ENCODE data around the gene ETHE1.
A peak's percentile ranks its signal among the peaks of the same experiment; 100 is the strongest.

Gene ETHE1

GRCh38 chr19:43562698-43563241 lies 35.8 kb upstream of the ETHE1 start:
- Histone ChIP-seq H3K9ac (ENCODE audit: low read depth, low read length) (peak overlapping the region; percentile 58), H3K4me1 (ENCODE audit: control insufficient read depth, insufficient read depth, low read length) (peaks cover 29% of the 10 kb centered on the region), H3K36me3 (ENCODE audit: insufficient read depth, low read length) (peaks cover 7% of the 10 kb centered on the region), H3K4me3 (ENCODE audit: low read length) (peak overlapping the region; percentile 38), H3K27me3 (ENCODE audit: control insufficient read depth, insufficient read depth, low read length) (no peaks in the 10 kb centered on the region), H3K4me2 (ENCODE audit: low read length) (peak overlapping the region; percentile 51), H3K9me3 (replicated peaks; ENCODE audit: low read length) (no peaks in the 10 kb centered on the region)

GRCh38 chr19:43562226-43562697 lies 35.3 kb upstream of the ETHE1 start:
- no peak overlapping the region for H3K4me3 ChIP-seq (ENCODE audit: low read length)
- peaks cover 29% of the 10 kb centered on the region for H3K4me1 ChIP-seq (ENCODE audit: control insufficient read depth, insufficient read depth, low read length)
- H3K27me3 ChIP-seq (ENCODE audit: control insufficient read depth, insufficient read depth, low read length): no peaks in the 10 kb centered on the region
- no peak overlapping the region for H3K4me2 ChIP-seq (ENCODE audit: low read length)
- H3K36me3 ChIP-seq (ENCODE audit: insufficient read depth, low read length): peaks cover 7% of the 10 kb centered on the region
- H3K9me3 ChIP-seq (replicated peaks; ENCODE audit: low read length): no peaks in the 10 kb centered on the region
- no peak overlapping the region for H3K9ac ChIP-seq (ENCODE audit: low read depth, low read length)

- no peak overlapping the region for H3K4me3 ChIP-seq (ENCODE audit: low read length)
- no peak overlapping the region for H3K4me2 ChIP-seq (ENCODE audit: low read length)
- H3K9ac ChIP-seq (ENCODE audit: low read depth, low read length): no peak overlapping the region
- H3K9me3 ChIP-seq (replicated peaks; ENCODE audit: low read length): no peaks in the 10 kb centered on the region
- H3K4me1 ChIP-seq (ENCODE audit: control insufficient read depth, insufficient read depth, low read length): peaks cover 29% of the 10 kb centered on the region
- H3K36me3 ChIP-seq (ENCODE audit: insufficient read depth, low read length): peaks cover 7% of the 10 kb centered on the region
- H3K27me3 ChIP-seq (ENCODE audit: control insufficient read depth, insufficient read depth, low read length): no peaks in the 10 kb centered on the region
Measured at GRCh38 chr19:43561139-43561970, 34.4 kb upstream of the ETHE1 start.

GRCh38 chr19:43560687-43561086 lies 33.7 kb upstream of the ETHE1 start:
- Histone ChIP-seq H3K4me1 (ENCODE audit: control insufficient read depth, insufficient read depth, low read length) (peaks cover 29% of the 10 kb centered on the region), H3K27me3 (ENCODE audit: control insufficient read depth, insufficient read depth, low read length) (no peaks in the 10 kb centered on the region), H3K9ac (ENCODE audit: low read depth, low read length) (no peak overlapping the region), H3K9me3 (replicated peaks; ENCODE audit: low read length) (no peaks in the 10 kb centered on the region), H3K4me3 (ENCODE audit: low read length) (no peak overlapping the region), H3K36me3 (ENCODE audit: insufficient read depth, low read length) (peaks cover 7% of the 10 kb centered on the region), H3K4me2 (ENCODE audit: low read length) (no peak overlapping the region)

GRCh38 chr19:43555185-43555770 lies 28.3 kb upstream of the ETHE1 start:
- H3K4me2 ChIP-seq (ENCODE audit: low read length): no peak overlapping the region
- no peaks in the 10 kb centered on the region for H3K27me3 ChIP-seq (ENCODE audit: control insufficient read depth, insufficient read depth, low read length)
- H3K4me1 ChIP-seq (ENCODE audit: control insufficient read depth, insufficient read depth, low read length): no peaks in the 10 kb centered on the region
- no peak overlapping the region for H3K9ac ChIP-seq (ENCODE audit: low read depth, low read length)
- H3K9me3 ChIP-seq (replicated peaks; ENCODE audit: low read length): no peaks in the 10 kb centered on the region
- H3K4me3 ChIP-seq (ENCODE audit: low read length): no peak overlapping the region
- peaks cover 19% of the 10 kb centered on the region for H3K36me3 ChIP-seq (ENCODE audit: insufficient read depth, low read length)

GRCh38 chr19:43554317-43554895 lies 27.4 kb upstream of the ETHE1 start:
- no peak overlapping the region for H3K4me3 ChIP-seq (ENCODE audit: low read length)
- H3K9ac ChIP-seq (ENCODE audit: low read depth, low read length): no peak overlapping the region

GRCh38 chr19:43553656-43554055 lies 26.7 kb upstream of the ETHE1 start:
- Histone ChIP-seq H3K9ac (ENCODE audit: low read depth, low read length) (no peak overlapping the region), H3K36me3 (ENCODE audit: insufficient read depth, low read length) (peaks cover 21% of the 10 kb centered on the region), H3K9me3 (replicated peaks; ENCODE audit: low read length) (no peaks in the 10 kb centered on the region), H3K4me1 (ENCODE audit: control insufficient read depth, insufficient read depth, low read length) (no peaks in the 10 kb centered on the region), H3K4me3 (ENCODE audit: low read length) (no peak overlapping the region), H3K27me3 (ENCODE audit: control insufficient read depth, insufficient read depth, low read length) (no peaks in the 10 kb centered on the region), H3K4me2 (ENCODE audit: low read length) (no peak overlapping the region)

More at GRCh38 chr19:43554317-43554895, 27.4 kb upstream of the ETHE1 start:
- Histone ChIP-seq H3K9me3 (replicated peaks; ENCODE audit: low read length) (no peaks in the 10 kb centered on the region), H3K4me1 (ENCODE audit: control insufficient read depth, insufficient read depth, low read length) (no peaks in the 10 kb centered on the region), H3K4me2 (ENCODE audit: low read length) (no peak overlapping the region), H3K36me3 (ENCODE audit: insufficient read depth, low read length) (peaks cover 21% of the 10 kb centered on the region), H3K27me3 (ENCODE audit: control insufficient read depth, insufficient read depth, low read length) (no peaks in the 10 kb centered on the region)

GRCh38 chr19:43552616-43553015 lies 25.6 kb upstream of the ETHE1 start:
- H3K27me3 ChIP-seq (ENCODE audit: control insufficient read depth, insufficient read depth, low read length): no peaks in the 10 kb centered on the region
- H3K4me1 ChIP-seq (ENCODE audit: control insufficient read depth, insufficient read depth, low read length): no peaks in the 10 kb centered on the region
- peaks cover 21% of the 10 kb centered on the region for H3K36me3 ChIP-seq (ENCODE audit: insufficient read depth, low read length)
- no peak overlapping the region for H3K4me3 ChIP-seq (ENCODE audit: low read length)
- H3K9ac ChIP-seq (ENCODE audit: low read depth, low read length): no peak overlapping the region
- H3K4me2 ChIP-seq (ENCODE audit: low read length): no peak overlapping the region
- H3K9me3 ChIP-seq (replicated peaks; ENCODE audit: low read length): no peaks in the 10 kb centered on the region

- Histone ChIP-seq H3K4me2 (ENCODE audit: low read length) (no peak overlapping the region), H3K27me3 (ENCODE audit: control insufficient read depth, insufficient read depth, low read length) (no peaks in the 10 kb centered on the region), H3K4me1 (ENCODE audit: control insufficient read depth, insufficient read depth, low read length) (no peaks in the 10 kb centered on the region), H3K9me3 (replicated peaks; ENCODE audit: low read length) (no peaks in the 10 kb centered on the region), H3K4me3 (ENCODE audit: low read length) (no peak overlapping the region), H3K36me3 (ENCODE audit: insufficient read depth, low read length) (peaks cover 21% of the 10 kb centered on the region), H3K9ac (ENCODE audit: low read depth, low read length) (no peak overlapping the region)
Measured at GRCh38 chr19:43552198-43552450, 25.1 kb upstream of the ETHE1 start.

GRCh38 chr19:43551399-43552197 lies 24.6 kb upstream of the ETHE1 start:
- H3K4me1 ChIP-seq (ENCODE audit: control insufficient read depth, insufficient read depth, low read length): no peaks in the 10 kb centered on the region
- H3K36me3 ChIP-seq (ENCODE audit: insufficient read depth, low read length): peaks cover 21% of the 10 kb centered on the region
- no peak overlapping the region for H3K4me3 ChIP-seq (ENCODE audit: low read length)

GRCh38 chr19:43548706-43549105 lies 21.7 kb upstream of the ETHE1 start:
- Histone ChIP-seq H3K4me3 (ENCODE audit: low read length) (no peak overlapping the region), H3K4me1 (ENCODE audit: control insufficient read depth, insufficient read depth, low read length) (no peaks in the 10 kb centered on the region), H3K36me3 (ENCODE audit: insufficient read depth, low read length) (peaks cover 17% of the 10 kb centered on the region), H3K27me3 (ENCODE audit: control insufficient read depth, insufficient read depth, low read length) (no peaks in the 10 kb centered on the region), H3K9ac (ENCODE audit: low read depth, low read length) (no peak overlapping the region), H3K9me3 (replicated peaks; ENCODE audit: low read length) (no peaks in the 10 kb centered on the region), H3K4me2 (ENCODE audit: low read length) (no peak overlapping the region)

More at GRCh38 chr19:43551399-43552197, 24.6 kb upstream of the ETHE1 start:
- no peaks in the 10 kb centered on the region for H3K9me3 ChIP-seq (replicated peaks; ENCODE audit: low read length)
- no peak overlapping the region for H3K4me2 ChIP-seq (ENCODE audit: low read length)
- H3K9ac ChIP-seq (ENCODE audit: low read depth, low read length): no peak overlapping the region
- H3K27me3 ChIP-seq (ENCODE audit: control insufficient read depth, insufficient read depth, low read length): no peaks in the 10 kb centered on the region

Data from skeletal muscle satellite cell (primary cell).